H1 (cell line): ENCODE results near the gene MPPED2. TPM values are rescaled to one million over a fixed set of nuclear protein-coding genes. Genes with fewer than 3 reads are reported as not detected.

Experiments used
- CHD7 ChIP-seq: fragments of 300-600 bp; sonication (generic); IDR thresholded peaks from 2 replicates; pipeline ENCODE4 v1.7.1; 2012; ENCODE audit warnings: low read length, moderate library complexity, mild to moderate bottlenecking, inconsistent platforms; ENCODE audit not compliant: insufficient replicate concordance
- polyA plus RNA-seq, 7 experiments: library from polyadenylated mRNA; depleted of rRNA in 3 of 7; stranded (reverse) in 5 of 7; unstranded in 2 of 7; fragments of >200 nt in 5 of 7; fragments of 200-250 nt in 2 of 7; gene quantifications; 1 replicate in 5 of 7; 2 replicates in 1 of 7; 4 replicates in 1 of 7; pipeline versions ENCODE4 v1.2.1 to v1.2.3, GENCODE V29; 2011 to 2013; ENCODE audit warnings: missing spikeins in 2 of 7, mixed read lengths in 2 of 7
- total RNA-seq: library from RNA; stranded (reverse); fragmentation: NEBNext Ultra II Directional; extraction: Animal tissue kit (Norgen Biotek cat#: 25700); gene quantifications from 2 replicates; pipeline ENCODE4 v1.2.1, GENCODE V29; 2021

Gene MPPED2
- total and polyA plus RNA-seq, 2 of the 8 experiments (the other 6 are each of a cell fraction or from before 2014, with no cell fraction given) = 1.3 to 3.5 TPM

GRCh38 chr11:30481330-30481729 is 104.8 kb downstream of the MPPED2 start (continued):
- TF ChIP-seq CHD7 = no peak
